ENCODE data around the gene AFG1L. TPM values are rescaled to one million over a fixed set of nuclear protein-coding genes. Genes with fewer than 3 reads are reported as not detected.

The AFG1L gene
- total RNA-seq, 1 experiment from 2014 or later: 7.1 TPM

- DNase-seq: no peak
Measured at GRCh38 chr6:108555399-108556052, 260.7 kb downstream of the AFG1L start.

GRCh38 chr6:108556250-108556649 lies 261.4 kb downstream of the AFG1L start:
- Mint-ChIP-seq H3K4me3 (ENCODE audit: low read depth, unreplicated experiment) (no peak overlapping the region), H3K4me1 (ENCODE audit: low read depth, unreplicated experiment) (no peaks in the 10 kb centered on the region), H3K36me3 (ENCODE audit: insufficient read depth, unreplicated experiment) (peaks cover 45% of the 10 kb centered on the region), H3K27me3 (ENCODE audit: unreplicated experiment) (no peaks in the 10 kb centered on the region), H3K9me3 (ENCODE audit: low read depth, unreplicated experiment) (no peaks in the 10 kb centered on the region), H3K27ac (ENCODE audit: unreplicated experiment) (no peak overlapping the region)
- intact Hi-C loops (cut with micrococcal nuclease; ENCODE audit: unreplicated experiment): no loop called here
- DNase-seq: no peak
- no peak for TF ChIP-seq CTCF (IDR thresholded peaks at IDR 0.05; ENCODE audit: unreplicated experiment)
- CTCF ChIA-PET: no interaction called here
- BruUV-seq (replicated peaks): no TSS peak

More at GRCh38 chr6:108555399-108556052, 260.7 kb downstream of the AFG1L start:
- intact Hi-C loops (cut with micrococcal nuclease; ENCODE audit: unreplicated experiment): no loop called here
- BruUV-seq (replicated peaks): no TSS peak
- Mint-ChIP-seq H3K27ac (ENCODE audit: unreplicated experiment) (no peak overlapping the region), H3K9me3 (ENCODE audit: low read depth, unreplicated experiment) (no peaks in the 10 kb centered on the region), H3K27me3 (ENCODE audit: unreplicated experiment) (no peaks in the 10 kb centered on the region), H3K4me1 (ENCODE audit: low read depth, unreplicated experiment) (no peaks in the 10 kb centered on the region), H3K4me3 (ENCODE audit: low read depth, unreplicated experiment) (no peak overlapping the region), H3K36me3 (ENCODE audit: insufficient read depth, unreplicated experiment) (peaks cover 38% of the 10 kb centered on the region)
- no peak for TF ChIP-seq CTCF (IDR thresholded peaks at IDR 0.05; ENCODE audit: unreplicated experiment)
- CTCF ChIA-PET: no interaction called here

- no peak for DNase-seq
- Mint-ChIP-seq H3K9me3 (ENCODE audit: low read depth, unreplicated experiment) (no peaks in the 10 kb centered on the region), H3K27me3 (ENCODE audit: unreplicated experiment) (no peaks in the 10 kb centered on the region), H3K27ac (ENCODE audit: unreplicated experiment) (no peak overlapping the region), H3K4me1 (ENCODE audit: low read depth, unreplicated experiment) (no peaks in the 10 kb centered on the region), H3K36me3 (ENCODE audit: insufficient read depth, unreplicated experiment) (peaks cover 51% of the 10 kb centered on the region), H3K4me3 (ENCODE audit: low read depth, unreplicated experiment) (peak overlapping the region; percentile 94)
- no peak for TF ChIP-seq CTCF (IDR thresholded peaks at IDR 0.05; ENCODE audit: unreplicated experiment)
- BruUV-seq (replicated peaks): no TSS peak
- intact Hi-C loops (cut with micrococcal nuclease; ENCODE audit: unreplicated experiment): no loop called here
- CTCF ChIA-PET: interaction anchor here (1.5 kb wide), 1 partner anchor 241 kb away, joined by 3 read pairs; no protein-coding TSS in a partner anchor
Measured at GRCh38 chr6:108556866-108557493, 262.1 kb downstream of the AFG1L start.

GRCh38 chr6:108557494-108558371 lies 262.9 kb downstream of the AFG1L start:
- CTCF ChIA-PET: interaction anchor here (0.7 to 1.8 kb wide), 10 partner anchors 16 to 336 kb away, joined by 3 to 7 read pairs (median 3); no protein-coding TSS in a partner anchor
- no peak for TF ChIP-seq CTCF (IDR thresholded peaks at IDR 0.05; ENCODE audit: unreplicated experiment)
- Mint-ChIP-seq H3K27me3 (ENCODE audit: unreplicated experiment) (no peaks in the 10 kb centered on the region), H3K9me3 (ENCODE audit: low read depth, unreplicated experiment) (no peaks in the 10 kb centered on the region), H3K4me1 (ENCODE audit: low read depth, unreplicated experiment) (no peaks in the 10 kb centered on the region), H3K27ac (ENCODE audit: unreplicated experiment) (peak overlapping the region; percentile 84), H3K36me3 (ENCODE audit: insufficient read depth, unreplicated experiment) (peaks cover 59% of the 10 kb centered on the region), H3K4me3 (ENCODE audit: low read depth, unreplicated experiment) (peak overlapping the region; percentile 94)
- intact Hi-C loops (cut with micrococcal nuclease; ENCODE audit: unreplicated experiment): no loop called here
- no TSS peak for BruUV-seq (replicated peaks)
- DNase-seq: peak; percentile 70

Data from Calu3 (cell line).